ENCODE measurements around the gene DACT2.
"Not testable (repeated sequence)": the region's sequence is repeated elsewhere in the genome, so short reads cannot be mapped to it uniquely, and the experiment has no call there.

DACT2 gene

GRCh38 chr6:168359794-168360193 is 40.2 kb upstream of the DACT2 start:
- no peak for DNase-seq (ENCODE audit: low read depth)
- no peak for TF ChIP-seq CTCF (IDR thresholded peaks at IDR 0.05; ENCODE audit: control insufficient read depth, extremely low read depth, insufficient read depth)
- no peak overlapping the region for H3K4me3 ChIP-seq (ENCODE audit: low read depth, low read length)

GRCh38 chr6:168358842-168359420 is 39.4 kb upstream of the DACT2 start:
- no peak for TF ChIP-seq CTCF (IDR thresholded peaks at IDR 0.05; ENCODE audit: control insufficient read depth, extremely low read depth, insufficient read depth)
- H3K4me3 ChIP-seq (ENCODE audit: low read depth, low read length): no peak overlapping the region
- DNase-seq (ENCODE audit: low read depth): no peak

- not testable (repeated sequence) for H3K4me3 ChIP-seq (ENCODE audit: low read depth, low read length); DNase-seq (ENCODE audit: low read depth)
Observed at GRCh38 chr6:168356872-168357271, 37.3 kb upstream of the DACT2 start.

GRCh38 chr6:168355716-168356522 is 36.3 kb upstream of the DACT2 start:
- TF ChIP-seq CTCF (IDR thresholded peaks at IDR 0.05; ENCODE audit: control insufficient read depth, extremely low read depth, insufficient read depth): peak; percentile 86
- H3K4me3 ChIP-seq (ENCODE audit: low read depth, low read length): no peak overlapping the region
- DNase-seq (ENCODE audit: low read depth): no peak

GRCh38 chr6:168354338-168354737 is 34.8 kb upstream of the DACT2 start:
- no peak for TF ChIP-seq CTCF (IDR thresholded peaks at IDR 0.05; ENCODE audit: control insufficient read depth, extremely low read depth, insufficient read depth)
- H3K4me3 ChIP-seq (ENCODE audit: low read depth, low read length): no peak overlapping the region
- DNase-seq (ENCODE audit: low read depth): no peak

- DNase-seq (ENCODE audit: low read depth): no peak
- no peak overlapping the region for H3K4me3 ChIP-seq (ENCODE audit: low read depth, low read length)
- TF ChIP-seq CTCF (IDR thresholded peaks at IDR 0.05; ENCODE audit: control insufficient read depth, extremely low read depth, insufficient read depth): no peak
Observed at GRCh38 chr6:168353041-168353440, 33.5 kb upstream of the DACT2 start.

GRCh38 chr6:168352096-168352495 is 32.5 kb upstream of the DACT2 start:
- H3K4me3 ChIP-seq (ENCODE audit: low read depth, low read length): no peak overlapping the region
- TF ChIP-seq CTCF (IDR thresholded peaks at IDR 0.05; ENCODE audit: control insufficient read depth, extremely low read depth, insufficient read depth): no peak
- DNase-seq (ENCODE audit: low read depth): no peak

Measured in LNCaP clone FGC (cell line).